K562 (cell line): ENCODE data around the gene TRIM71. TPM values are rescaled to one million over a fixed set of nuclear protein-coding genes. Genes with fewer than 3 reads are reported as not detected.
"Not testable (repeated sequence)": the region's sequence is repeated elsewhere in the genome, so short reads cannot be mapped to it uniquely, and the experiment has no call there.

Source experiments
- ATAC-seq: fragments of 200-7000 bp; cut with Tn5 transposase; 3 replicates; pipeline ENCODE4 v1.9.1; 2020; ENCODE audit warnings: moderate library complexity
- BruUV-seq: library from RNA; stranded (reverse); fragments of 400-500 nt; replicated peaks from 2 replicates; lab custom pipeline; 2021; lab: Mats Ljungman, UMichigan
- CTCF ChIA-PET: fragments of 300-600 bp; formaldehyde crosslinking; extraction: SDS; loops from one replicate; lab custom pipeline; 2021; ENCODE audit warnings: low intra/inter-chr PET ratio; lab: Yijun Ruan, JAX
- POLR2A ChIA-PET: fragments of 300-600, 350-650 bp; sonication (Branson Sonifier 250); formaldehyde crosslinking; extraction: SDS; loops from one replicate; lab custom pipeline; 2021; ENCODE audit warnings: antibody characterized with exemption, inconsistent platforms; lab: Yijun Ruan, JAX
- DNase-seq, 4 experiments: peaks; one replicate each; pipeline versions ENCODE4 v3.0.0 to v3.0.0-alpha.2; 2011 to 2018; ENCODE audit warnings: low spot score in 3 of 4, mixed read lengths in 3 of 4; ENCODE audit errors: extremely low read depth in 1 of 4
- FAIRE-seq: peaks from 2 replicates; lab custom pipeline; 2011; peaks lifted over from hg19 to GRCh38; lab: Jason Lieb, UNC
- H2AFZ ChIP-seq: 2 replicates; pipeline ENCODE4 v1.6.0; 2011; ENCODE audit warnings: low read depth, low read length, control low read depth, inconsistent platforms
- H3K27ac ChIP-seq: fragments of 200-600 bp; 3 replicates; pipeline ENCODE4 v1.8.0; 2011; ENCODE audit warnings: low read depth, mild to moderate bottlenecking, control low read depth, inconsistent platforms, low read length, moderate library complexity, mixed read lengths; ENCODE audit errors: extremely low read depth
- H3K27me3 ChIP-seq, 2 experiments: fragments of 300-600 bp in 1 of 2; 2 replicates in 1 of 2; 3 replicates in 1 of 2; pipeline versions ENCODE4 v1.6.0 to v1.8.0; 2011; ENCODE audit warnings: inconsistent platforms in 2 of 2, low read length in 2 of 2, mild to moderate bottlenecking in 1 of 2, mixed read lengths in 1 of 2, moderate library complexity in 1 of 2; ENCODE audit not compliant: control insufficient read depth in 2 of 2, insufficient read depth in 2 of 2
- H3K36me3 ChIP-seq: fragments of 300-600 bp; 3 replicates; pipeline ENCODE4 v1.8.0; 2011; ENCODE audit warnings: mild to moderate bottlenecking, low read length, inconsistent platforms; ENCODE audit not compliant: control insufficient read depth, insufficient read depth
- H3K4me1 ChIP-seq, 2 experiments: fragments of 200-600 bp in 1 of 2; replicated peaks in 1 of 2; 2 replicates in 1 of 2; 3 replicates in 1 of 2; pipeline versions ENCODE4 v1.5.1 to v1.8.0; 2011; ENCODE audit warnings: inconsistent platforms in 2 of 2, low read length in 2 of 2, mild to moderate bottlenecking in 1 of 2, mixed read lengths in 1 of 2, moderate library complexity in 1 of 2; ENCODE audit not compliant: control insufficient read depth in 2 of 2, insufficient read depth in 2 of 2
- H3K4me2 ChIP-seq: 2 replicates; pipeline ENCODE4 v1.6.1; 2011; ENCODE audit warnings: low read length, control low read depth, inconsistent platforms, mixed read lengths; ENCODE audit not compliant: insufficient read depth
- H3K4me3 ChIP-seq: fragments of 200-600 bp; sonication (generic), shearing (Covaris generic); 2 replicates; pipeline ENCODE4 v1.5.1; 2016; ENCODE audit warnings: control low read depth, inconsistent platforms
- H3K79me2 ChIP-seq: fragments of 200-600 bp; 3 replicates; pipeline ENCODE4 v1.8.0; 2011; ENCODE audit warnings: low read length, inconsistent platforms; ENCODE audit not compliant: control insufficient read depth, insufficient read depth
- H3K9ac ChIP-seq, 2 experiments: 2 replicates each; pipeline versions ENCODE4 v1.6.0 to v1.6.1; 2011; ENCODE audit warnings: low read depth in 2 of 2, low read length in 2 of 2, control low read depth in 1 of 2, inconsistent platforms in 1 of 2, mild to moderate bottlenecking in 1 of 2, mixed read lengths in 1 of 2; ENCODE audit not compliant: insufficient read depth in 1 of 2
- H3K9me1 ChIP-seq: one replicate; pipeline ENCODE4 v1.6.0; 2011; ENCODE audit warnings: inconsistent platforms, mild to moderate bottlenecking, low read length, moderate library complexity; ENCODE audit not compliant: control insufficient read depth, insufficient read depth
- H3K9me3 ChIP-seq: replicated peaks from 2 replicates; pipeline ENCODE4 v1.5.1; 2011; ENCODE audit warnings: low read depth, low read length, inconsistent platforms; ENCODE audit not compliant: control insufficient read depth, insufficient read depth
- H4K20me1 ChIP-seq: replicated peaks from 2 replicates; pipeline ENCODE4 v1.6.1; 2011; ENCODE audit warnings: low read length, inconsistent platforms, mixed read lengths; ENCODE audit not compliant: control insufficient read depth, insufficient read depth
- COPS2 ChIP-seq: fragments of 450-650 bp; conservative IDR thresholded peaks from 2 replicates; pipeline ENCODE4 v1.6.1; 2016; ENCODE audit warnings: mild to moderate bottlenecking, moderate library complexity
- DDX20 ChIP-seq: fragments of 450-650 bp; IDR thresholded peaks from 2 replicates; pipeline ENCODE4 v1.6.1; 2016; ENCODE audit warnings: missing genetic modification characterization, low read depth, mild to moderate bottlenecking, missing compliant biosample characterization, moderate library complexity
- GTF2E2 ChIP-seq: fragments of 200-800 bp; sonication (Bioruptor generic); IDR thresholded peaks from 2 replicates; pipeline ENCODE4 v1.6.1; 2016; ENCODE audit warnings: missing genetic modification characterization, missing compliant biosample characterization
- ILF3 ChIP-seq: fragments of 450-650 bp; IDR thresholded peaks from 2 replicates; pipeline ENCODE4 v1.6.1; 2018; ENCODE audit warnings: antibody characterized with exemption, mild to moderate bottlenecking, moderate library complexity, borderline replicate concordance
- NR4A1 ChIP-seq, 2 experiments: fragments of 250-450 bp in 1 of 2; fragments of 450-650 bp in 1 of 2; sonication (Bioruptor Pico) in 1 of 2; IDR thresholded peaks; 2 replicates each; pipeline versions ENCODE4 v1.4.0 to v1.6.1; 2016 to 2020; ENCODE audit warnings: mild to moderate bottlenecking in 2 of 2, missing compliant biosample characterization in 1 of 2, missing genetic modification characterization in 1 of 2, moderate library complexity in 1 of 2
- SMAD3 ChIP-seq: fragments of 450-650 bp; formaldehyde crosslinking; conservative IDR thresholded peaks from 2 replicates; pipeline ENCODE4 v1.4.0; 2020; ENCODE audit warnings: mild to moderate bottlenecking
- TAL1 ChIP-seq: fragments of 450-650 bp; IDR thresholded peaks from 2 replicates; pipeline ENCODE4 v1.6.1; 2016; ENCODE audit warnings: mild to moderate bottlenecking
- WGBS: fragments of 100-300 bp; shearing (Covaris generic); methylation state at CpG from one replicate; pipeline ENCODE4 v1.1.6; 2016; ENCODE audit warnings: low coverage, mixed read lengths; ENCODE audit not compliant: insufficient coverage; ENCODE audit errors: missing lambda C conversion rate; 5-methylcytosine and 5-hydroxymethylcytosine counted together
- in situ Hi-C: fragments of 300-500 bp; cut with MboI; formaldehyde crosslinking; loops from 4 replicates; pipeline ENCODE4 v1.15.0; 2018; ENCODE audit warnings: inconsistent platforms, mixed read lengths
- intact Hi-C: fragments of 100-400 bp; cut with micrococcal nuclease; formaldehyde crosslinking; loops from 2 replicates; pipeline ENCODE4 v1.14.2; 2022
- polyA plus RNA-seq, 8 experiments: library from polyadenylated mRNA; depleted of rRNA in 4 of 8; stranded (reverse) in 5 of 8; unstranded in 3 of 8; fragments of >200 nt; fragmentation: Nextera tagmentation in 2 of 8; fragmentation: Illumina TruSeq in 1 of 8; extraction: Ambion mirVana in 2 of 8; extraction: Trizol in 1 of 8; gene quantifications; 2 replicates each; pipeline versions ENCODE4 v1.2.1 to v1.2.3, GENCODE V29; 2011 to 2014; ENCODE audit warnings: inconsistent platforms in 1 of 8, missing spikeins in 1 of 8
- total RNA-seq, 7 experiments: library from RNA; depleted of rRNA in 6 of 7; stranded (reverse); fragments of >200 nt in 6 of 7; fragmentation: Illumina TruSeq in 2 of 7; extraction: Trizol in 2 of 7; gene quantifications; 2 replicates each; pipeline versions ENCODE4 v1.2.1 to v1.2.3, GENCODE V29; 2011 to 2021; ENCODE audit warnings: low replicate concordance in 1 of 7
- TF ChIP-seq, protein P1 (sequence below): fragments of 250-450 bp; sonication (Bioruptor Pico); IDR thresholded peaks from 2 replicates; pipeline ENCODE4 v1.8.0; 2021; ENCODE audit warnings: moderate library complexity, mild to moderate bottlenecking, inconsistent platforms
- TF ChIP-seq, protein P2 (sequence below): fragments of 250-450 bp; sonication (Bioruptor Pico); IDR thresholded peaks from 2 replicates; pipeline ENCODE4 v1.8.0; 2021; ENCODE audit warnings: mild to moderate bottlenecking, moderate library complexity
- TF ChIP-seq, protein P3 (sequence below), 2 experiments: fragments of 200-800 bp in 1 of 2; sonication (Bioruptor generic) in 1 of 2; sonication (generic) in 1 of 2; formaldehyde crosslinking in 1 of 2; IDR thresholded peaks in 1 of 2; conservative IDR thresholded peaks in 1 of 2; 2 replicates each; pipeline versions ENCODE4 v1.5.0 to v1.6.1; 2016 to 2020; ENCODE audit warnings: missing compliant biosample characterization in 1 of 2, missing genetic modification characterization in 1 of 2, missing genetic modification reagents in 1 of 2
- TF ChIP-seq, protein P4 (sequence below): sonication (generic); formaldehyde crosslinking; IDR thresholded peaks from 2 replicates; pipeline ENCODE4 v1.9.0; 2022; ENCODE audit warnings: mild to moderate bottlenecking, missing genetic modification reagents

Gene TRIM71
- total and polyA plus RNA-seq, 9 of the 15 experiments (the other 6 are each of a cell fraction or from before 2014, with no cell fraction given): 0.04 to 0.11 TPM; not detected in 7

DNA sequence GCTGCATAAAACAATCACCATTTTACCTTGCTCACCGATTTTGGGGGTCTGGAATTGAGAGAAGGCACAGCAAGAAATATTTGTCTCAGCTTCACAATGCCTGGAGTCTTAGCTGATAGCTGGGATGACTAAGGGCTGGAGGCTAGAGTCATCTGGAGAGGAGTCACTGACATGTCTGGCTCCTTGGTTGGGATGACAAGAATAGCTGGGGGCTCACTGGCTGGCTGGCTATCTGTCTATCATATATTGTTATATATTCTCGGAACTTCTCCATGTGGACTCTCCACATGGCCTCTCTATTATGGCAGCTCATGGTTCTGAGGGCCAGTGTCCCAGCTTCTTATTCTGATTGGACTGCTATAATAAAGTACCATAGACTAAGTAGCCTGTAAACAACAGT is 20.0 kb upstream of the TRIM71 start:
- H3K9me1 ChIP-seq: no peaks in the 10 kb centered on the region
- BruUV-seq: no TSS peak

DNA sequence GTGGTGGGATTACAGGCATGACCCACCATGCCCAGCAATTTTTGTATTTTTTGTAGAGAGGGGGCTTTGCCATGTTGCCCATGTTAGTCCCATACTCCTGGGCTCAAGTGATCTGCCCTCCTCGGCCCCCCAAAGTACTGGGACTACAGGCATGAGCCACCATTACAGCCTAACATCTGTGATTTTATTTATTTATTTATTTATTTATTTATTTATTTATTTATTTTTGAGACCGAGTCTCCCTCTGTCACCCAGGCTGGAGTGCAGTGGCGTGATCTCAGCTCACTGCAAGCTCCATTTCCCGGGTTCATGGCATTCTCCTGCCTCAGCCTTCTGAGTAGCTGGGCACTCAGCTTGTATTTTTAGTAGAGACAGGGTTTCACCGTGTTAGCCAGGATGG is 16.4 kb upstream of the TRIM71 start:
- H3K27ac ChIP-seq, H3K4me3 ChIP-seq, H3K9me3 ChIP-seq, H3K9ac ChIP-seq, H3K79me2 ChIP-seq, H3K9me1 ChIP-seq, H4K20me1 ChIP-seq, CTCF ChIA-PET, FAIRE-seq, ATAC-seq, H3K36me3 ChIP-seq, in situ Hi-C loops, H2AFZ ChIP-seq, H3K4me1 ChIP-seq, intact Hi-C loops, BruUV-seq, H3K4me2 ChIP-seq, DNase-seq: not testable (repeated sequence)
- WGBS: 9% methylated on average over 5 of the region's 5 CpGs
- POLR2A ChIA-PET: interaction anchor here (0.6 kb wide), 1 partner anchor 126 kb away, joined by 3 read pairs; no protein-coding TSS in a partner anchor
- H3K27me3 ChIP-seq: peaks cover 16 to 28% of the 10 kb centered on the region in 2 experiments; a peak in 4 of 5 replicates

More for the DNA sequence above, 20.0 kb upstream of the TRIM71 start:
- FAIRE-seq (no peak), DNase-seq (peak in 1 of 4 experiments; percentile 24), ATAC-seq (peak; percentile 31; the same call in 1 of the 3 replicates)
- no peaks in the 10 kb centered on the region; a peak in 2 of 5 replicates for H3K4me1 ChIP-seq
- no peak overlapping the region for H3K27ac ChIP-seq
- no peaks in the 10 kb centered on the region for H4K20me1 ChIP-seq
- no peak overlapping the region for H3K4me2 ChIP-seq
- no peak overlapping the region for H3K4me3 ChIP-seq
- intact Hi-C loops: no loop called here
- H2AFZ ChIP-seq: no peak overlapping the region
- TF ChIP-seq, protein P1, sequence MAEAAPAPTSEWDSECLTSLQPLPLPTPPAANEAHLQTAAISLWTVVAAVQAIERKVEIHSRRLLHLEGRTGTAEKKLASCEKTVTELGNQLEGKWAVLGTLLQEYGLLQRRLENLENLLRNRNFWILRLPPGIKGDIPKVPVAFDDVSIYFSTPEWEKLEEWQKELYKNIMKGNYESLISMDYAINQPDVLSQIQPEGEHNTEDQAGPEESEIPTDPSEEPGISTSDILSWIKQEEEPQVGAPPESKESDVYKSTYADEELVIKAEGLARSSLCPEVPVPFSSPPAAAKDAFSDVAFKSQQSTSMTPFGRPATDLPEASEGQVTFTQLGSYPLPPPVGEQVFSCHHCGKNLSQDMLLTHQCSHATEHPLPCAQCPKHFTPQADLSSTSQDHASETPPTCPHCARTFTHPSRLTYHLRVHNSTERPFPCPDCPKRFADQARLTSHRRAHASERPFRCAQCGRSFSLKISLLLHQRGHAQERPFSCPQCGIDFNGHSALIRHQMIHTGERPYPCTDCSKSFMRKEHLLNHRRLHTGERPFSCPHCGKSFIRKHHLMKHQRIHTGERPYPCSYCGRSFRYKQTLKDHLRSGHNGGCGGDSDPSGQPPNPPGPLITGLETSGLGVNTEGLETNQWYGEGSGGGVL (CRISPR knock-in tag): no peak
- TF ChIP-seq, protein P2, sequence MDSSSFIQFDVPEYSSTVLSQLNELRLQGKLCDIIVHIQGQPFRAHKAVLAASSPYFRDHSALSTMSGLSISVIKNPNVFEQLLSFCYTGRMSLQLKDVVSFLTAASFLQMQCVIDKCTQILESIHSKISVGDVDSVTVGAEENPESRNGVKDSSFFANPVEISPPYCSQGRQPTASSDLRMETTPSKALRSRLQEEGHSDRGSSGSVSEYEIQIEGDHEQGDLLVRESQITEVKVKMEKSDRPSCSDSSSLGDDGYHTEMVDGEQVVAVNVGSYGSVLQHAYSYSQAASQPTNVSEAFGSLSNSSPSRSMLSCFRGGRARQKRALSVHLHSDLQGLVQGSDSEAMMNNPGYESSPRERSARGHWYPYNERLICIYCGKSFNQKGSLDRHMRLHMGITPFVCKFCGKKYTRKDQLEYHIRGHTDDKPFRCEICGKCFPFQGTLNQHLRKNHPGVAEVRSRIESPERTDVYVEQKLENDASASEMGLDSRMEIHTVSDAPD: no peak
- TF ChIP-seq SMAD3 (CRISPR knock-in tag): no peak
- TF ChIP-seq COPS2: no peak
- TF ChIP-seq, protein P3, sequence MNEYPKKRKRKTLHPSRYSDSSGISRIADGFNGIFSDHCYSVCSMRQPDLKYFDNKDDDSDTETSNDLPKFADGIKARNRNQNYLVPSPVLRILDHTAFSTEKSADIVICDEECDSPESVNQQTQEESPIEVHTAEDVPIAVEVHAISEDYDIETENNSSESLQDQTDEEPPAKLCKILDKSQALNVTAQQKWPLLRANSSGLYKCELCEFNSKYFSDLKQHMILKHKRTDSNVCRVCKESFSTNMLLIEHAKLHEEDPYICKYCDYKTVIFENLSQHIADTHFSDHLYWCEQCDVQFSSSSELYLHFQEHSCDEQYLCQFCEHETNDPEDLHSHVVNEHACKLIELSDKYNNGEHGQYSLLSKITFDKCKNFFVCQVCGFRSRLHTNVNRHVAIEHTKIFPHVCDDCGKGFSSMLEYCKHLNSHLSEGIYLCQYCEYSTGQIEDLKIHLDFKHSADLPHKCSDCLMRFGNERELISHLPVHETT (CRISPR knock-in tag; conservative IDR thresholded peaks at IDR 0.05 in 1 of 2, IDR thresholded peaks at IDR 0.05 in 1 of 2): no peak
- no peak for TF ChIP-seq DDX20 (tag)
- no peak for TF ChIP-seq GTF2E2 (tag)
- TF ChIP-seq ILF3: no peak
- no peak for TF ChIP-seq TAL1
- TF ChIP-seq, protein P4, sequence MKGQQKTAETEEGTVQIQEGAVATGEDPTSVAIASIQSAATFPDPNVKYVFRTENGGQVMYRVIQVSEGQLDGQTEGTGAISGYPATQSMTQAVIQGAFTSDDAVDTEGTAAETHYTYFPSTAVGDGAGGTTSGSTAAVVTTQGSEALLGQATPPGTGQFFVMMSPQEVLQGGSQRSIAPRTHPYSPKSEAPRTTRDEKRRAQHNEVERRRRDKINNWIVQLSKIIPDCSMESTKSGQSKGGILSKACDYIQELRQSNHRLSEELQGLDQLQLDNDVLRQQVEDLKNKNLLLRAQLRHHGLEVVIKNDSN: no peak
- TF ChIP-seq NR4A1 (CRISPR knock-in tag; IDR thresholded peaks at IDR 0.05): no peak
- no peak for TF ChIP-seq NR4A1 (tag; IDR thresholded peaks at IDR 0.05)
- peaks cover 30 to 45% of the 10 kb centered on the region in 2 experiments; a peak in 4 of 5 replicates for H3K27me3 ChIP-seq
- WGBS: 0% methylated on average over 2 of the region's 2 CpGs
- no peaks in the 10 kb centered on the region for H3K9me3 ChIP-seq
- no peak overlapping the region for H3K9ac ChIP-seq
- no peaks in the 10 kb centered on the region for H3K36me3 ChIP-seq
- no peaks in the 10 kb centered on the region for H3K79me2 ChIP-seq
- in situ Hi-C loops: no loop called here
- ChIA-PET CTCF (no interaction called here), POLR2A (interaction anchor here (0.6 to 1.2 kb wide), 3 partner anchors 15 to 185 kb away, joined by 3 to 5 read pairs (median 3); no protein-coding TSS in a partner anchor)
